HG03521 (cell line): ENCODE data around the gene PAFAH1B2.
A peak's percentile ranks its signal among the peaks of the same experiment; 100 is the strongest.

Source experiments
- ATAC-seq: cut with Tn5 transposase; IDR thresholded peaks from one replicate; pipeline ENCODE4 v1.9.1; 2021; ENCODE audit warnings: mild to moderate bottlenecking, moderate library complexity; ENCODE audit not compliant: unreplicated experiment

The PAFAH1B2 gene

GRCh38 chr11:117187428-117187798 is 43.3 kb downstream of the PAFAH1B2 start:
- no peak for ATAC-seq

- ATAC-seq = no peak
Measured at GRCh38 chr11:117187799-117188481, 43.9 kb downstream of the PAFAH1B2 start.

GRCh38 chr11:117188620-117189081 is 44.6 kb downstream of the PAFAH1B2 start:
- ATAC-seq = no peak

GRCh38 chr11:117189191-117189940 is 45.3 kb downstream of the PAFAH1B2 start:
- ATAC-seq = peak; percentile 41

GRCh38 chr11:117189941-117190544 is 46.0 kb downstream of the PAFAH1B2 start:
- no peak for ATAC-seq

GRCh38 chr11:117191680-117192400 is 47.8 kb downstream of the PAFAH1B2 start:
- no peak for ATAC-seq

- ATAC-seq = no peak
Measured at GRCh38 chr11:117192401-117192875, 48.4 kb downstream of the PAFAH1B2 start.

- ATAC-seq = no peak
Measured at GRCh38 chr11:117193130-117194020, 49.3 kb downstream of the PAFAH1B2 start.

- no peak for ATAC-seq
Measured at GRCh38 chr11:117194267-117194666, 50.2 kb downstream of the PAFAH1B2 start.

GRCh38 chr11:117195258-117195657 is 51.2 kb downstream of the PAFAH1B2 start:
- ATAC-seq = no peak

- no peak for ATAC-seq
Measured at GRCh38 chr11:117195761-117196160, 51.7 kb downstream of the PAFAH1B2 start.

- ATAC-seq = no peak
Measured at GRCh38 chr11:117197006-117197405, 52.9 kb downstream of the PAFAH1B2 start.

GRCh38 chr11:117197516-117198456 is 53.7 kb downstream of the PAFAH1B2 start:
- ATAC-seq = no peak

GRCh38 chr11:117198613-117199012 is 54.5 kb downstream of the PAFAH1B2 start:
- ATAC-seq = no peak

GRCh38 chr11:117199053-117199915 is 55.2 kb downstream of the PAFAH1B2 start, which contains the start of gene TAGLN:
Gene TAGLN, plus strand, starts transcription at chr11:117199370. Its CDS starts 3,644 bp downstream, at chr11:117203014.
- ATAC-seq = no peak

GRCh38 chr11:117199916-117200812 is 56.1 kb downstream of the PAFAH1B2 start:
- ATAC-seq = no peak
